Inflammatory macrophage (primary cell): Measurements from ENCODE around the gene PHF10.
A peak's percentile ranks its signal among the peaks of the same experiment; 100 is the strongest.
"Not testable (repeated sequence)": the region's sequence is repeated elsewhere in the genome, so short reads cannot be mapped to it uniquely, and the experiment has no call there.

Experiments used
- DNase-seq, 2 donors: peaks; one replicate each; pipeline ENCODE4 v3.0.0-alpha.2; 2020 to 2022

The PHF10 gene

DNA sequence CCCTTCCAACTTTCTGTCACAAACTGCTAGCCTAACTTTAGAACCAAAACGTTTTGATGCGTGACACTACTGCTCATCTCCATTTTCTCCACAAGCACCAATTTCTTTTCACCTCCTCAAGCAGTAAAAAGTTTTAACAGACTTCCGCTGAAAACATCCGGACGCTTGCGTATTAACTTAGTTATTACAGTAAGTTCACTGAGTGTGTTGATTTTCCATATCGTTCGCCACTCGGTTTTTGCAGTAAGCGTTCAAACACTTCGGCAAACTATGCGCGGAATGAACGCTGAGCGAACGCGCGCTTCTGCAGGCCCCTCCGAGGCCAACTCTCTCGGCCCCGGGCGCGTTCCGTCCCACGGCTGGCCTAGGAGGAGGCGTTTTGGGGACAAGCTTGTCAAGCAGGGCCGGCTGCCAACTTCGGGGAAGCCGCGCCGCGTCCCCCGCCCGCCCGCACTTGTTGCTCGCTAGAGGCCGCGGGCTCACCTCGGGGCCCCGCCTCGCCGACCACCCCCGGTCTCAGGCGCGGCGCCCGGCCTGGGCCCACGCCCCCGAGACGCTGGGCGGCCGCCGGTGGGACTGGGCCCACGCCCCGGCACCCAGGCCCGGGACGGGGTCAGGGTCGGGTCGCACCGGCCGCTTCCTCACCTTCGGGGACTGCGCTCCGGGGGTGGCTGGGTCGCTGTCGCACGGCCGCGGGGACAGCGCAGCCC lies 945 bp downstream of the PHF10 start:
- DNase-seq, result peak; percentile 36 to 60

DNA sequence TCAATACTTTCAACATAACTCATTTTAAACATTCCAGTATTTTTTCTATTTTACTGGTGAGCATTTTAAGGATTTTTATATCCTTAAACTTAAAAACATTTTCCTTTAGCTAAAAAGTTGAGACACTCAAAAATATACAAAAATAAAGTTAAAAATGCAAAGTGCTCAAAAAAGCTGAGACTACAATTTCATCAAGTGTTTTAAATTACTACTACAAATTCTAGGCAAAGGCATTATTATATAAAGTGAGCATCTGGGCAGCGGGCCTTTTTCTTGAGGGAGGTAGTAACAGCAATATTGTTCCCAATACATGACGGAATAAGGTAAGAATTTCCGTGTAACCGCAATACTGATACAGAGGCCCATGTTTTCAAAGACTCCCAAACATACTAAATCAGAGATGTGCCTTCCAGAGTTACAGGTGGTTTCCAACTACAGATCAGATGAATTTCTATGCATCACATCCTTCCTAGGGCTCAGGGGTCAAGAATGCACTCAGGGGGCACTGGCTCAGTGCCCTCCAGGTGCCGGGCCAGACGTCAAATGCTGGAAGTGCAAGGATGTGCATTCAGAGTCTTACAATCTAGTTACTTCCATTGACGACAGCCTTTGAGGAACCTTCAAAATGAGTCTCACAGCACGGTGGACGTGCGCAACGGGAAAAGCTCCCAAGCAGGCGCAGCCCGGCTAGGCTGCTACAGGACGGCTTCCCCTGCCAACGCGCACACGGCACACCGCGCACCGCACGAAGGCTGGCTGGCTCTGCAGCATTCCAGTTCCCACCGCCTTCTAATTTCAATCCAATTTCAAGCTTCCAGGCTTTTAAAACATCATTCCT lies 1.7 kb downstream of the PHF10 start:
- peak; percentile 51 to 69 for DNase-seq

DNA sequence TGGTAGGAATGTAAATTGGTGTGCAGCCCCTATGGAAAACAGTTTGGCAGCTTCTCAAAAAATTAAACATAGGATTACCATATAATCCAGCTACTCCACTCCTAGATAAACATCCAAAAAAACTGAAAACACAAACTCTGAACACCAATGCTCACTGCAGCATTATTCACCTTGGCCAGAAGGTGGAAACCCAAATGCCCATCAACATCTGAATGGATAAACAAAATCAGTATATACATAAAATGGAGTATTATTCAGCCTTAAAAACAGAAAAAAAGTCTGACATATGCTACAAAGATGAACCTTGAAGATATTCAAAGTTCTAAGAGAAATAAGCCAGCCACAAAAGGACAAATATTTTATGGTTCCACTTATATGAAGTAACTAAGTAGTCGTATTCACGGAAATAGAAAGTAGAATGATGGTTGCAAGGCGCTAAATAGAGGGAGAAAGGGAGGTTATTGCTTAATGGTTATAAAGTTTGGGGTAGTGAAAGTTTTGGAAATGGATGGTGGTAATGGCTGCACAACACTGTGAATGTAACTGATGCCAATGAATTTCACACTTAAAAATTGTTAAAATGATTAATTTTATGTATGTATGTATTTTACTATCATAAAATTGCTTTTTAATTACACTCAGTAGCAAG lies 4.0 kb downstream of the PHF10 start:
- DNase-seq, result peak in 1 of 2 donors; percentile 11

DNA sequence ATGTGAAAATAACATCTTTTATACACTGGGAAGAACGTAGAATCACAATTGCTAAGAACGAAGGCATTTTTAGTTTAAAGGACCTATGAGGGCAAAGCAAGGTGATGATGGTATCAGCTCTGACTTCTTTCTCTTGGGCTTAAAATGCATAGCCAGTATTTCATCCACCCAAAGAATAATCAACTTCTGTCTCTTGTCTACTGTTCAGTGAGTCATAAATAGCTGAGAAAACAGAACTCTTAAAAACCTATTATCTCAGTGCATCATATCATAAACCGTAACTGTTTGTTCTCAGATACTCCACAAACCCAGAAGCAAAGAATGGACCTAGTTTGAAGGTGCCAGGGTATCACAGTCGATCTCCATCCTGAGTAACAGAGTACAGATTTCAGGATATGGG lies 5.2 kb downstream of the PHF10 start:
- DNase-seq, result no peak

DNA sequence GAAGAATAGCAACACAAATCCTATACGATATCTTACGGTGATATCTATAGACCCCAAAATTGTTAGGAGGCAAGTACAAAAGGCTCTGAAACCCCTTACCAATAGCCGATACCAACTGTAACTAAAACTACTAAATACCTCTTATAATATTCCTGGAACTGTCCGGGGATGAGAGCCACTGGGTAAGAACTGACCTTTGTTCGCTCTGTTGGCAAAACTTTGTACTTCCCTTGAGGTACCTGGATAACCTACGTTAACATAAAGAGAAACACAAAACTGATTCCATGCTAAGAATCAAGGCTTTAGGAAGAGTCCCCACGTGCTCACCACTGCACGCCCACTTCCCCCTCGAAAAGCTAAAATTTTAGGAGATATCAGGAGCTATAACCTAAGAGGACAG lies 9.7 kb downstream of the PHF10 start:
- no peak for DNase-seq

DNA sequence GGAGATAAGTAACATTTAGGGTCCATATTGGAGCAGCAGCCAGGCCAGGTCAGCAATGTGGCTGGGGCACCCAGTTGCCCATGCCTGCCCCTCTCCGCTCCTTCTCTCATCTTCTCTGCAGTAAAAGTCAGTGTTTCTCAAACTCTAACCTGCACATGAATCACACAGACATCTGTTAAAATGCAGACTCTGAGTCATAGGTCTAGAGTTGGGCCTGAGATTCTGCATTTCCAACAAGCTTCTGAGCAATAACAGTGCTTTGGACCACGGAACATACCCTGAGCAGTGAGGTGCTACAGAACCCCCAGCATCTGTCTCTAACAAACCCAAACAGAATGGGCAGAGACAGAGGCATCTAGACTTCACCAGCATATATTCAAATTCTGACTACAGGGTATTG lies 10.1 kb downstream of the PHF10 start:
- DNase-seq, result no peak

GRCh38 chr6:169710009-169710408 lies 14.3 kb downstream of the PHF10 start:
- DNase-seq, result no peak

DNA sequence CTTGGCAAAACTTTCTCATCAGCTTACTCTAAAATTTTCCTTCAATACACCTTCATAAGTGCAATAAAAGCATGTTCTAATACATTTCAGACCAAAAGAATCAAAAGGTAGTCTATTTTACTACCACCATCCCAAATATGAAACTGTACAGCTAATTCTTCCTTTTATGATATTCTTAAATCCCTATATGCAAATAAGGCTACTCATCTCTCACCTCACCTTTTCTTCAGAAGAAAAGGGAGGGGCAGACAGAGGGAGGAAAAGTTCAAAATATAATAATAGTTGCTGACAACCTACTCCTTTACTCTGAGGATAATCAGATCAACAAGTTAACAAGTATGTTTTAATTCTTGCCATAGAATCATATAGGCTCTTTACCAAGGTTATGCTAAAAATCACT lies 15.0 kb downstream of the PHF10 start:
- no peak for DNase-seq

- DNase-seq, result no peak
Observed at GRCh38 chr6:169707772-169708171, 16.5 kb downstream of the PHF10 start.

- no peak for DNase-seq
Observed at GRCh38 chr6:169702840-169703246, 21.5 kb downstream of the PHF10 start.

DNA sequence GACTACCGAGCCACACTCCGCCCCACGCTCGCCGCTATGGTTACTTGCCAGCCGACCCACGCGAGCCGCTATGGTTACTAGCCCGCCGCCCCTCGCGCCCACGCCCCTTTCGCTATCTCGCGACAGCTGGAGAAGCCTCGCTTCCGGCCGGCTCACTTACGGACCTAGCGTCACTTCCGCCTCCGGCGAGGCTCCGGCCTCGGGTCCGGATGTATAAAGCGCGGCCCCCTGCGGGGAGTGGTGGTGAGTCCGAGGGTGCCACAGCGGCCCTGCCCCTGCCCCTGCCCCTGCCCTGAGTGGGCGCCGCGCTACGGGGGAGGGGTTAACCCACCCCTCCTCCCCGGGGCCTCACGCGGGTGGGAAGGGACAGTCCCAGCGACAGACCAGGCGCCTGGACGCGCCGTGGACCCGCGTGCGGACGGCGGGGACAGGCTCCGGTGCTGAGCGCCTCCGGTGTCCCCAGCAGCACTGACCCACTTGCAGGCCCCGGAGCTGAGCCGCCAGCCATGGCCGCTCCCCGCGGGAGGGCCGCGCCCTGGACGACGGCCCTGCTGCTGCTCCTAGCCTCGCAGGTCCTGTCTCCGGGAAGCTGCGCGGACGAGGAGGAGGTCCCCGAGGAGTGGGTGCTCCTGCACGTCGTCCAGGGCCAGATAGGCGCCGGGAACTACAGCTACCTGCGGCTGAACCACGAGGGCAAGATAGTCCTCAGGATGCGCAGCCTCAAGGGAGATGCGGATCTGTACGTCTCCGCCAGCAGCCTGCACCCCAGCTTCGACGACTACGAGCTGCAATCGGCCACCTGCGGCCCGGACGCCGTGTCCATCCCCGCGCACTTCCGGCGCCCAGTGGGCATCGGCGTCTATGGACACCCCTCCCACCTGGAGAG lies 22.1 kb downstream of the PHF10 start, which contains the start of the genes C6orf120 and WDR27:
Gene C6orf120, plus strand, starts transcription at position 173 of the 886 bp plus-strand sequence. Its CDS starts 334 bp downstream, at position 507.
Gene WDR27, minus strand, starts transcription at position 76 of the 886 bp plus-strand sequence. CDS start 13,024 bp downstream, outside the sequence.
- peak; percentile 100 for DNase-seq

DNA sequence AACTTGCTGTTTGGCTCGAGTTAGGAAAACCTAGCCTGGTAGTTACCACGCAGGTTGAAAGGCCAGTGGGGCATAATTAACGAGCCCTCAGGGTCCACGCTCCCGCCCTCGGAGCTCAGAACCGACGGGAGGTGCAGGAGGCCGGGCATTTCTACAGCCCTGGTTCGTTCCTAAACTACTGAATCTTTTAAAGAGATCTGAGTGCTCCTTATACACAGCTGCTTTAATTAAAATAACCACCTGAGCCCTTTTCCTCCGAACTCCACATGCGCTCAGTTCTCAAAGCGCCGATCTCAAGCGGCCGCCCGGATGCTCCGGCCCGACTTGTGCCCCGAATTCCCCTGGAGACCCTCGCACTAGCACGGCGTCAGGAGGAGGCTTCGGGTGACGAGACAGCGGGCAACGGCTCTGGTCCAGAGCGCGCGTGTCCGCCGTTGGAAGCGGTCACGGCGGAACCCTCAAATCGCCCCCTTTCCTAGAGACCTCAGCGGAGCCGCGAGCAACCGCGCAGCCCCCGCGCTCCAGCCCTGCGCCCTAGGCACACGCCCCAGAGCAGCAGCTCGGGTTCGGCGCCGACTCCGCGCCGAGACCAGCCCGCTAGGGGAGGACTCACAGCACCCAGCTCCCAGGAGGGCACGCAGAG lies 22.9 kb downstream of the PHF10 start:
- peak in 1 of 2 donors; percentile 13 for DNase-seq

DNA sequence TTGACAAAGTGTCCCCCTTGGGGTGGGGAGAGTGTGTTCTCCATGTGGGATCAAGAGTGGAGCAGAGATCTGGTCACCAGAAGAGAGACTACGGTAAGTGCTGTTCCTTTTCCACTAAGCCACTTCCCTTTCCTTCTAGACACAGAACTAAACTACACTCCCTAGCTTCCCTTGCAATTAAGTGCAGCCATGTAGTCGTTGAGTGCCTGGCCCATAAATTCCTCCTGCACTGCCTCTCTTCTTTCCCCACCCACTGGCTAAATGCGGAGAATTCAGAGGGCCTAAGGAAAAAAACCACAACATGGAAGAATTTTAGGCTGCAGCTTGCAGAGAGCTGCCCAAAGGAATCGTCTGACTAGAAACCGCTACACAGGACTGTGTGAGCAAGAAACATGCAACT lies 24.0 kb downstream of the PHF10 start:
- peak; percentile 45 to 47 for DNase-seq

DNA sequence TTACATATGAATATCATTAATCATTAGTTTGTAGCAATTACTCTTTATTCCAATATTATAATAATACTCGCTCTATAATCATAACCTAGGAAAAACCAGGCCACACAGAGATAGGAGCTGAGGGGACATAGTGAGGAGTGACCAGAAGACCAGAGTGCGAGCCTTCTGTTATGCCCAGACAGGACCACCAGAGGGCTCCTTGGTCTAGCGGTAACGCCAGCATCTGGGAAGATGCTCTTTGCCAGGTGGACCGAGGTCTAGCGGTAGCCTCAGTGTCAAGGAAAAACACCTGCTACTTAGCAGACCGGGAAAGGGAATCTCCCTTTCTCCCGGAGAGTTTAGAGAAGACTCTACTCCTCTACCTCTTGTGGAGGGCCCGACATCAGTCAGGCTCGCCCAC lies 27.2 kb downstream of the PHF10 start:
- DNase-seq, result not testable (repeated sequence)

DNA sequence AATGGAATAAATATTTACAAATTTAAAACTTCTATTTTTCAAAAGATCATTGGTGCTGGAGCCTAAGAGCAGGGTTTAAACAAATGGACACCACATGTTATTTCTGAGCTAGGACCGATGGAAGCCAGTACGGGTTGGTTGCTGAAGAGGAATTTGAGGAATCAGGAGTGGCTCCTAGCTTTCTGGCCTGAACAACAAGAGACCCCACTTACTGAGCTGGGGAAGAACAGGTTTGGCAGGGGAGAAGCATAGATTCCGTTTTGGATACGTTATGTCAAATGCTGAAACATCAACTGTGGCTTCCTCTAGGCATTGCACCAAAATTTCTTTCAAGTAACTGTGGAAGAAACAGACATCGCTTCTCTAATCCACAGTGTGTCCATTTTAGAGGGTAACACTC lies 29.2 kb downstream of the PHF10 start:
- no peak for DNase-seq

GRCh38 chr6:169692516-169692915 lies 31.8 kb downstream of the PHF10 start:
- DNase-seq, result no peak

GRCh38 chr6:169691260-169691659 lies 33.0 kb downstream of the PHF10 start:
- no peak for DNase-seq

DNA sequence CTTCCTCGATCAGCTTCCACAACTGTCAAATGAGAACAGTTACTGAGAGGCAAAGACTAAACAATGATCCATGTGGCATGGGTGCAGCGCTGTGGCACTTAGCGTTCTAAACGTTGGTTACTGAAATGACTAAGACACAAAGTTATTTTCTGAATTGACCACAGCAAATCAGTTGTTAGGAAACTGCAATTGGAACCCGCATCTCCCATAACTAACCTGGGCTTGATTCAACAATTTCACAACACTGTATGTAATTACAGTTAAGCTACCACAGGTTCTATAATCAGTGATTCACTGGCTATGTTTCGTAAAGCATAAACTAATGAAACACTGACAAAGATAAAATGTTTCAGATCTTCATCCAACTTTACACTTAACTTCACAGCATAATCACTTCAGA lies 35.0 kb downstream of the PHF10 start:
- no peak for DNase-seq

DNA sequence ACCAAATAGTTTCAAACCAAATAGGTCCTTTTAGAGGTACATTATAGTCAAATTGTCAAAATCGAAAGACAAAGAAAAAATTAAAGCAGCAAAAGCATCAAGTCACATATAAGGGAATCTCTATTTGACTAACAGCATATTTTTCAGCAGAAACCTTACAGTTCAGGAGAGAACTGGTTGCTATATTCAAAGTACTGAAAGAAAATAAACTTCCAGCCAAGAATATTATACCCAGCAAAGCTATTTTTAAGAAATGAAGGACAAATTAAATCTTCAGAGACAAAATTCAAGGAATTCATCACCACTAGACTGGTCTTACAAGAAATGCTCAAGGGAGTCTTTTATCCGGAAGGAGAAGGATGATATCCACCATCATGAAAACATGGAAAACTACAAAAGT lies 38.4 kb downstream of the PHF10 start:
- DNase-seq, result no peak

GRCh38 chr6:169684056-169684455 lies 40.2 kb downstream of the PHF10 start:
- no peak for DNase-seq

- no peak for DNase-seq
Observed at GRCh38 chr6:169678342-169678741, 46.0 kb downstream of the PHF10 start.

- no peak for DNase-seq
Observed at GRCh38 chr6:169677096-169677495, 47.2 kb downstream of the PHF10 start.
